ENCODE measurements around the gene DNAH6.

Gene DNAH6

DNA sequence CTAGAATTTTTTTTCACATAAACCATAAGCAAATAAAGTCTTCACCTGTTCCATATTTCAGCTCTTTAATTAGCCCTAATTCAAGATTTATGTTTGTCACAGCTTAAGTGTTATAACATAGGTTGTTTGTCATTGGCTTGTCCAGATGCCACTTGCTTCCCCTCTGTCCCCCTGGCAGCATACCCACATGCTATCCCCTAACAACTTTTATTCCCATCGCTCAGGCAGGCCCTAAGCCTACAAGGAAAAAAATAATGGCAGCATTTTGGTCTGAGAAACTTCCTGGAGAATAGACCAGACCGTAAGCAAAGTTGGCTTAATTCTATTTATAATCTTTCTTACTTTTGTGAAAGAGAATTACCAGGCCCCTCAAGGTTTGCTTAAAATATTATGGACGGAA, 173.9 kb downstream of the DNAH6 start:
- Histone ChIP-seq H3K27me3 (ENCODE audit: low read depth, low read length) (no peaks in the 10 kb centered on the region), H4K20me1 (ENCODE audit: insufficient read depth, low read length) (no peaks in the 10 kb centered on the region), H3K9ac (ENCODE audit: low read length) (no peak overlapping the region), H3K79me2 (ENCODE audit: low read length) (no peaks in the 10 kb centered on the region), H2AFZ (ENCODE audit: low read depth, low read length) (no peak overlapping the region), H3K27ac (ENCODE audit: low read length) (no peak overlapping the region), H3K4me2 (ENCODE audit: low read length) (no peak overlapping the region), H3K36me3 (replicated peaks; ENCODE audit: low read depth, low read length) (no peaks in the 10 kb centered on the region), H3K9me3 (ENCODE audit: insufficient read depth, low read length) (no peaks in the 10 kb centered on the region), H3K4me3 (ENCODE audit: low read length) (no peak overlapping the region), H3K4me1 (ENCODE audit: low read length) (peaks cover 10% of the 10 kb centered on the region)
- TF ChIP-seq EZH2phosphoT487 (IDR thresholded peaks at IDR 0.05; ENCODE audit: low read depth) = no peak
- TF ChIP-seq, protein P1, sequence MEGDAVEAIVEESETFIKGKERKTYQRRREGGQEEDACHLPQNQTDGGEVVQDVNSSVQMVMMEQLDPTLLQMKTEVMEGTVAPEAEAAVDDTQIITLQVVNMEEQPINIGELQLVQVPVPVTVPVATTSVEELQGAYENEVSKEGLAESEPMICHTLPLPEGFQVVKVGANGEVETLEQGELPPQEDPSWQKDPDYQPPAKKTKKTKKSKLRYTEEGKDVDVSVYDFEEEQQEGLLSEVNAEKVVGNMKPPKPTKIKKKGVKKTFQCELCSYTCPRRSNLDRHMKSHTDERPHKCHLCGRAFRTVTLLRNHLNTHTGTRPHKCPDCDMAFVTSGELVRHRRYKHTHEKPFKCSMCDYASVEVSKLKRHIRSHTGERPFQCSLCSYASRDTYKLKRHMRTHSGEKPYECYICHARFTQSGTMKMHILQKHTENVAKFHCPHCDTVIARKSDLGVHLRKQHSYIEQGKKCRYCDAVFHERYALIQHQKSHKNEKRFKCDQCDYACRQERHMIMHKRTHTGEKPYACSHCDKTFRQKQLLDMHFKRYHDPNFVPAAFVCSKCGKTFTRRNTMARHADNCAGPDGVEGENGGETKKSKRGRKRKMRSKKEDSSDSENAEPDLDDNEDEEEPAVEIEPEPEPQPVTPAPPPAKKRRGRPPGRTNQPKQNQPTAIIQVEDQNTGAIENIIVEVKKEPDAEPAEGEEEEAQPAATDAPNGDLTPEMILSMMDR (IDR thresholded peaks at IDR 0.05; ENCODE audit: low read depth, low read length) = no peak

- H3K4me1 ChIP-seq (ENCODE audit: low read length) = no peaks in the 10 kb centered on the region
- no peak overlapping the region for H3K4me2 ChIP-seq (ENCODE audit: low read length)
- no peak overlapping the region for H3K4me3 ChIP-seq (ENCODE audit: low read length)
- H3K27ac ChIP-seq (ENCODE audit: low read length) = no peak overlapping the region
- no peak overlapping the region for H2AFZ ChIP-seq (ENCODE audit: low read depth, low read length)
- no peaks in the 10 kb centered on the region for H3K27me3 ChIP-seq (ENCODE audit: low read depth, low read length)
- no peaks in the 10 kb centered on the region for H3K79me2 ChIP-seq (ENCODE audit: low read length)
- no peak overlapping the region for H3K9ac ChIP-seq (ENCODE audit: low read length)
- no peaks in the 10 kb centered on the region for H3K9me3 ChIP-seq (ENCODE audit: insufficient read depth, low read length)
- H3K36me3 ChIP-seq (replicated peaks; ENCODE audit: low read depth, low read length) = no peaks in the 10 kb centered on the region
- no peaks in the 10 kb centered on the region for H4K20me1 ChIP-seq (ENCODE audit: insufficient read depth, low read length)
- TF ChIP-seq, protein P1 (IDR thresholded peaks at IDR 0.05; ENCODE audit: low read depth, low read length) = no peak
- TF ChIP-seq EZH2phosphoT487 (IDR thresholded peaks at IDR 0.05; ENCODE audit: low read depth) = no peak
Measured at GRCh38 chr2:84694088-84694622, 177.9 kb downstream of the DNAH6 start.

DNA sequence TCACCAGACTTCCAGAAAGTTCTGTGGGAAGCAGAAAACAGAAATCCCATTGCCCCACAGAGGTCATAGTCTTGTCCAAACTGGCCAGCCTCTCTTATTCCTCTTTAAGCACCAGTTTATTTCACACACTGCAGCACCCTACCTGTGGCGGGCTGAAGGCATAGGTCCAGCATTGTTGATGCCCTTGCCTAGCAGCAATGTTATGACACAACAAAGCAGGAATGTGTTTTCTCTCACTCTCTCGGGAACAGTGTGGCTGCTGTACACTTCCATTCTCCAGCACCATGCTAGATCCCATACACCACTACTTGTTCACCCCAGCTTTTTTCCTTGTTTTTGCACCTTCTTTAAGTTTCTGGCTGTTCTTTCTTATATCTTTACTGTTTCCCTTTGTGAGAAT, 181.6 kb downstream of the DNAH6 start:
- Histone ChIP-seq H3K79me2 (ENCODE audit: low read length) (no peaks in the 10 kb centered on the region), H4K20me1 (ENCODE audit: insufficient read depth, low read length) (no peaks in the 10 kb centered on the region), H3K4me2 (ENCODE audit: low read length) (no peak overlapping the region), H3K36me3 (replicated peaks; ENCODE audit: low read depth, low read length) (no peaks in the 10 kb centered on the region), H2AFZ (ENCODE audit: low read depth, low read length) (no peak overlapping the region), H3K4me3 (ENCODE audit: low read length) (no peak overlapping the region), H3K27ac (ENCODE audit: low read length) (no peak overlapping the region), H3K4me1 (ENCODE audit: low read length) (no peaks in the 10 kb centered on the region), H3K9ac (ENCODE audit: low read length) (no peak overlapping the region), H3K9me3 (ENCODE audit: insufficient read depth, low read length) (0 out of 2 replicates have a peak, but pooled peaks cover 3% of the 10 kb centered on the region), H3K27me3 (ENCODE audit: low read depth, low read length) (no peaks in the 10 kb centered on the region)
- TF ChIP-seq EZH2phosphoT487 (IDR thresholded peaks at IDR 0.05; ENCODE audit: low read depth) = no peak
- TF ChIP-seq, protein P1 (IDR thresholded peaks at IDR 0.05; ENCODE audit: low read depth, low read length) = no peak

- H2AFZ ChIP-seq (ENCODE audit: low read depth, low read length) = no peak overlapping the region
- H3K79me2 ChIP-seq (ENCODE audit: low read length) = no peaks in the 10 kb centered on the region
- no peak overlapping the region for H3K27ac ChIP-seq (ENCODE audit: low read length)
- H4K20me1 ChIP-seq (ENCODE audit: insufficient read depth, low read length) = no peaks in the 10 kb centered on the region
- H3K9me3 ChIP-seq (ENCODE audit: insufficient read depth, low read length) = 0 out of 2 replicates have a peak, but pooled peaks cover 8% of the 10 kb centered on the region
- H3K4me1 ChIP-seq (ENCODE audit: low read length) = no peaks in the 10 kb centered on the region
- TF ChIP-seq, protein P1 (IDR thresholded peaks at IDR 0.05; ENCODE audit: low read depth, low read length) = no peak
- TF ChIP-seq EZH2phosphoT487 (IDR thresholded peaks at IDR 0.05; ENCODE audit: low read depth) = no peak
- H3K27me3 ChIP-seq (ENCODE audit: low read depth, low read length) = no peaks in the 10 kb centered on the region
- H3K36me3 ChIP-seq (replicated peaks; ENCODE audit: low read depth, low read length) = no peaks in the 10 kb centered on the region
- no peak overlapping the region for H3K4me2 ChIP-seq (ENCODE audit: low read length)
- H3K9ac ChIP-seq (ENCODE audit: low read length) = no peak overlapping the region
- no peak overlapping the region for H3K4me3 ChIP-seq (ENCODE audit: low read length)
Measured at GRCh38 chr2:84700006-84700405, 183.7 kb downstream of the DNAH6 start.

All from OCI-LY3 (cell line).